CD4-positive, alpha-beta T cell treated with Interleukin-6 at 100 ng/mL for 8 hours (primary cell): ENCODE data around the gene CFAP100.

Source experiments
- DNase-seq: peaks from one replicate; pipeline ENCODE4 v3.0.0-alpha.2; 2020; ENCODE audit warnings: mixed read lengths, low spot score

The CFAP100 gene

DNA sequence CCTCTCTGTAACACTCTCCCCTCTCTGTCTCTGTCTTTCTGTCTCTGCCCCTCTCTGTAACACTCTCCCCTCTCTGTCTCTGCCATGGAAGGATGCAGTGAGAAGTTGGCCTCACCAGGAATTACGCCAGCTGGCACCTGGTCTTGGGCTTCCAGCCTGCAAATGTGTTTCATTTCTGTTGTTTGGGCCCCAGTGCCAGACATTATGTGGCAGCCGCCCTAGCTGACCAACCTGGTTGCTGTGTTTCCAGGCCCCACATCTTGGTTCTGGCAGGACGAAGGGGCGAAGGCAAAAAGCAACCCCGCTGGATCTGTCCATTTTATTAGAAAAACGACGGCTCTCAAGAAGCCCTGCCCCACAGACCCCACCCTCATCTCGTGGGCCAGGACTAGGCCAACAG, 86.2 kb downstream of the CFAP100 start:
- DNase-seq = no peak

DNA sequence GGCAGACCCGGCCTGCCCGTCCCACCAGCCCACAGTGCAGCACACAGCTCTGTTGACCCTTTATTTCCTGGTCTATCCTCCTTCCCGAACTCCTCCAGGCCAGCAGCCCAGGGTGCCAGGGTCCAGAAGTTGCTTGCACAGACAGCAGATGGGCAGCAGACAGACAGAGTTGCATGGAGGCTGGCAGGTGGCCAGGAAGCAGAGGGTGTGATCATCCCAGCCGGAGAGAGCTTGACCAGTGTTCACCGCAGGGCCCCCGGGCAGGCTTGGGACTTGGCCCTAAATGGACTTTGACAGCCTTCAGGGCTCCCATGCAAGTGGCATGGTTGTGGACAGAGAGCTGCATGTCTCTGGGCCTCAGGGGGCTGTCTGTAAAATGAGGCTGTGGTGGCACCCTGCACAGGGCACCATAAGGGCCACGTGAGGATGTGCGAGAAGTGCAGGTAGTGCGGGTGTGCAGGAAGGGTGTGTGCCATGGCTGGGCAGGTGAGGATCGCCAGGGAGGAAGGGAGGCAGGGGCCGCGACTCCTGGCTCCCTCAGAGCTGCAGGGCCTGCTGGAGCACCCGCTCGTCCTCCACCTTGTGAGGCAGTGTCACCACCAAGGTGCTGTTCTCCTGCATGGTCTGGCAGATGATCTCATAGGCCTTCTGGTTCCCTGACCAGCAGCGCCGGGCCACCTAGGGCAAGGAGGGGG, 87.2 kb downstream of the CFAP100 start:
- DNase-seq = no peak

DNA sequence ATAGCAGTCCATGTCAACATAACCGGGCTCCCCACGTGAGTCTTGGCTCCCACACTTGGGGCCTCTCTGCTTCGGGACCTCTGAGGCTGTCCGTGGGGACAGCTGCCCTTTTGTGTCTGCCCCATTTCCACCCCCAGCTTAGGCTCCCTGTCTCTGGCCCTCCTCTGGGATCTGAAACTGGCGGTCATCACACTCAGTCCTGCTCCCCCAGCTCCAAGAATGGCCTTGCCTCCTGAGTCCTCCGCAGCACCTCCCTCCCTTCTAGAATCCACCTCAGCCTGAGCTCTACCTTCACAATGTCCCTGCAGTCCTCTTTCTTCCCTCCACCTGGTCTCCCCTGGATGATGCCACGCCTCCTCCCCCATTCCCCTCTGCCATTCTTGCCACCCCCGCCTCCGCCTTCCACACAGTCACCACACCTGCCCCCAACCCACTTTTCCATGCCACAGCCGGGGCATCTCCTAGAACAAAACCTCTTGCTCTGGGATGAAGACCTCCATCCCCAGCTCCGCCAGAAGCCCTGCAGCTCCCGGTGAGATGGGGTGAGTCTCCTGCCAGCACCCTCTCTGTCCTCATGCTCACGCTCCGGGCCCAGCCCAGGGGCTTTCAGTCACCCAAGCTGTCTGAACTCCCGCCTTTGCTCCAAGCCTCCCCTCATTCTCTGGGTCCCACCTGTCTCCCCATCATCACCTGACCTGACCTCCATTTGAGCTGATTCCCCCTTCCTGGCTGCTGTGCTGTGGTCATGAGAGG, 88.0 kb downstream of the CFAP100 start:
- DNase-seq = no peak

DNA sequence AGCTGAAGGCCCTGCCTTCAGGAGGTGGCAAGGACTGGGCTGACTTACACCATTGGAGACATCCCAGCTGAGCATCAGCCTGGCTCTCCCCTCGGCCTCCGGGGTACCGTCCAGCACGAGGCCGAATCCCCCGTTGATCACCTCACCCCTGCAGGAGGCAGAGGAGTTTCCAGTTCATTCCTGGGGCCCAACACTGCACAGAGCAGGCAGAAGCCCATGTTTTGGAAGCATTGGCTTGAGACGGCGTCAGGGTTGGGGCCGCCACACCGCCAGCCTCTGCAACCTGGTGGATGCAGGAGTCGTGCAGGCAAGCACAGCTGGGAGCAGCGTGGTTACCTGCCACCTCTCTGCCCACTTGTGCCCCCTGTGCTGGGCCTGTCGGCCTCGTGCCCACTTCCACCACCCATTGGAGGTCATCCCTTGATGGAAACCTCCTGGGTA, 88.6 kb downstream of the CFAP100 start:
- no peak for DNase-seq

DNA sequence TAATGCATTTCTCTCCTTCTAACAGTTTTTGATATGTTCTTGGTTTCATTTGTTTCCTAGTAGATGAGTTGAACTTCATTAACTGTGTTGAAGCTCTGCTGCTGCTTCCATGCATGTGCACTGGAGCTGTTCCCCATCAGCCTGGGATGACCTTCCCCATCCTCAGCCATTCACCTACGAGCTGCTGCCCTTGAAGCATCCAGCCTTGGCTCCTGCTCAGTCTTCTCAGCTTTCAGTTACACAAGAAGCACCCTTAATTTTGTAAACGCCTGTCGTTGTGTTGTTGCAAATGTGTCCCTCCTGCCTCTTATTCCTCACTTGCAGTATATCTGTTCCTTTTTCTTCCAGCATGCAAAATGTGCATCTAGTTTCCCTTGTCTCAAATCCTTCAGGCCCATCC, 89.4 kb downstream of the CFAP100 start:
- no peak for DNase-seq

DNA sequence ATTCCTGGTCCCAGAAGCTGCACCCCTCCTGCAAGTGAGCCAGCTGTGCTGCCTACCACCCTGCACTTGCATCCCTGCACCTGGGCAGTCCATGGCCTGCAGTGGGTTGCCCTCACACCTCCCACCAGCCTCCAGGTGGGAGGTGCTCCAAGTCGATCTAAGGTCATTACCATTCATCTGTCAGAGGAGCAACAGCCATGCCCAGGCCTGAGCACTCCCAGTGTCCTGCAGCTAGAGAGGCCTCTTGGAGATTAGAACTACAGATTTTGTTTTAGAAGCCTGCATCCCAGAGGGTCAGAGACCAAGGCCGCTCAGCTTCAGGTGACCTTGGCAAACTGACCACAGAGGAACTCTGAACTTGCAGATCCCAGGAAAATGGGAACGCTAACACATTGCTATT, 90.0 kb downstream of the CFAP100 start:
- no peak for DNase-seq

DNA sequence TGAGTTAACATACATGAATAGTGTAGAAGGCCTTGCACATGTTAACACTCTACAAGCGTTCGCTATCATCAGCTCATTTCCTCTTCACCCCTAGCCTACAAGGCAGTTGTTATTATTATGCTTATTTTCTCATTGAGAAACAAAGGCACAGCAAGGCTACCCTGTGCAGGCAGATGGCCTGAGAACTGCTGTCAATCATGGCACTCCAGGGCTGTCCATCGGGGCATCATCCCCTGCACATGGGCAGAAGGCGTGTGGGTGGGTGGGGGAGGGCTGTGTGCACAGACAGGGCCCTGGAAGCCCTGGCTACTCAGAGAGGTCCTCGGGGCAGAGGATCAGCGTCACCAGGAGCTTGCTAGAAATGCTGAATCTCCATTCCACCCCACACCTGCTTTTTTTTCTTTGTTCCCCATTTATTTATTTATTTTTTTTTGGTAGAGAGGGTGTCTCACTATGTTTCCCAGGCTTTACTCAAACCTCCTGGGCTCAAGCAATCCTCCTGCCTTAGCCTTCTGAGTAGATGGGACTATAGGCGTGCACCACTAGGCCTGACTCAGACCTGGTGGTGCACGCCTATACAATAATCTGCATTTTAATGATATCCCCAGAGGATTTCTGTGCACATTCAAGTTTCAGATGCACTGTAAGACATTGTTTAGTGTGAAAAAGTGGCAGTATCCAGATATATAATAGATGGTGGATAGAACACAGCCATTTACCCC, 90.6 kb downstream of the CFAP100 start:
- DNase-seq = no peak

DNA sequence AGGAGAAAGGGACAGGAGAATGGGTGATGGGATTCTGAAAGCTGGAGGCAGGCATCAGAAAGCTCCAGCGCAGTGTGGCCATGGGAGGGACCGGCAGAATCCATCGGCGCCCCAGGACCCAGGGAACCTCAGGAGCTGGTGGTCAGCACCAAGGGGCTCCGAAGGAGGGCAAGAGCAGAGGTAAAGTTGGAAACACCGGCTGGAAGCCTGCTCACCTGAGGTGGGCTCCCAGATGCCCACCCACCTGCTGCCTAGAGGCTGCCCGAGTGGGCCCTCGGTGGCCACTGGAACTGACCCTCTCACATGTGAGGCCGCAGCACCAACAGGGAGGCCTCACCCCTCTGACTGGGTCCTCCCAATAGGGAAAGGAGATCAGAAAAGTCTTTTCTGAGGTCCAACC, 91.2 kb downstream of the CFAP100 start:
- no peak for DNase-seq
